Neural progenitor cell (in vitro differentiated cells): ENCODE results near the gene ATXN8OS.

Source experiments
- EZH2phosphoT487 ChIP-seq: fragments of 200-600 bp; sonication (generic); IDR thresholded peaks from 2 replicates; pipeline ENCODE4 v1.6.1; 2017; ENCODE audit warnings: antibody characterized with exemption
- TF ChIP-seq, protein P1 (sequence below): fragments of 200-600 bp; sonication (generic); IDR thresholded peaks from 2 replicates; pipeline ENCODE4 v1.5.1; 2017; ENCODE audit warnings: antibody characterized with exemption, mild to moderate bottlenecking

DNA sequence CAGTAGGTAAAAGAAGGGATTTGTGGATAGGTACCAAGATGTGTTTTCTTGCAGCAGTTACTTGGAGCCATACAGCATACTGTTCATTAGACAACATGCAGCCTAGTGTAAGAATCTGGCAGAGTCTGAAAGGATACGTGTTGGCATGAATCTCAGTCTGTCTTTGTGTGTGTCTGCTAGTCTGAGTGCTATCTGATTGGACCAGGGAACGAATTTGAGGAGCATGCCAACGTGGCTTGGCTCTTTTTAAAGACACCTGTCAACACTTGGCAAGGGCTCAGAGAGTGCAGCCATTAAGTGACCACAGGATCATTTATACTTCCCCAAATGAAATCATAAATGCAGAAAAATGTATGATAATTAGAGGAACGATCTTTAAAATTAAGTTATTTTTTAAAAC, 27.6 kb upstream of the ATXN8OS start:
- TF ChIP-seq, protein P1, sequence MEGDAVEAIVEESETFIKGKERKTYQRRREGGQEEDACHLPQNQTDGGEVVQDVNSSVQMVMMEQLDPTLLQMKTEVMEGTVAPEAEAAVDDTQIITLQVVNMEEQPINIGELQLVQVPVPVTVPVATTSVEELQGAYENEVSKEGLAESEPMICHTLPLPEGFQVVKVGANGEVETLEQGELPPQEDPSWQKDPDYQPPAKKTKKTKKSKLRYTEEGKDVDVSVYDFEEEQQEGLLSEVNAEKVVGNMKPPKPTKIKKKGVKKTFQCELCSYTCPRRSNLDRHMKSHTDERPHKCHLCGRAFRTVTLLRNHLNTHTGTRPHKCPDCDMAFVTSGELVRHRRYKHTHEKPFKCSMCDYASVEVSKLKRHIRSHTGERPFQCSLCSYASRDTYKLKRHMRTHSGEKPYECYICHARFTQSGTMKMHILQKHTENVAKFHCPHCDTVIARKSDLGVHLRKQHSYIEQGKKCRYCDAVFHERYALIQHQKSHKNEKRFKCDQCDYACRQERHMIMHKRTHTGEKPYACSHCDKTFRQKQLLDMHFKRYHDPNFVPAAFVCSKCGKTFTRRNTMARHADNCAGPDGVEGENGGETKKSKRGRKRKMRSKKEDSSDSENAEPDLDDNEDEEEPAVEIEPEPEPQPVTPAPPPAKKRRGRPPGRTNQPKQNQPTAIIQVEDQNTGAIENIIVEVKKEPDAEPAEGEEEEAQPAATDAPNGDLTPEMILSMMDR = no peak
- no peak for TF ChIP-seq EZH2phosphoT487
